HFF-Myc (cell line): ENCODE data around the gene LYPD1.

Experiments used
- DNase-seq: peaks from one replicate; pipeline ENCODE4 v3.0.0-alpha.2; 2011; ENCODE audit warnings: low read depth; ENCODE audit errors: extremely low read depth
- H3K4me3 ChIP-seq: replicated peaks from 2 replicates; pipeline ENCODE4 v1.5.1; 2011; ENCODE audit warnings: low read depth, mild to moderate bottlenecking, control low read depth, low read length
- TF ChIP-seq, protein P1 (sequence below): IDR thresholded peaks from 2 replicates; pipeline ENCODE4 v1.5.1; 2012; ENCODE audit warnings: mild to moderate bottlenecking, low read depth, low read length, control low read depth; ENCODE audit errors: missing control alignments

LYPD1 gene

DNA sequence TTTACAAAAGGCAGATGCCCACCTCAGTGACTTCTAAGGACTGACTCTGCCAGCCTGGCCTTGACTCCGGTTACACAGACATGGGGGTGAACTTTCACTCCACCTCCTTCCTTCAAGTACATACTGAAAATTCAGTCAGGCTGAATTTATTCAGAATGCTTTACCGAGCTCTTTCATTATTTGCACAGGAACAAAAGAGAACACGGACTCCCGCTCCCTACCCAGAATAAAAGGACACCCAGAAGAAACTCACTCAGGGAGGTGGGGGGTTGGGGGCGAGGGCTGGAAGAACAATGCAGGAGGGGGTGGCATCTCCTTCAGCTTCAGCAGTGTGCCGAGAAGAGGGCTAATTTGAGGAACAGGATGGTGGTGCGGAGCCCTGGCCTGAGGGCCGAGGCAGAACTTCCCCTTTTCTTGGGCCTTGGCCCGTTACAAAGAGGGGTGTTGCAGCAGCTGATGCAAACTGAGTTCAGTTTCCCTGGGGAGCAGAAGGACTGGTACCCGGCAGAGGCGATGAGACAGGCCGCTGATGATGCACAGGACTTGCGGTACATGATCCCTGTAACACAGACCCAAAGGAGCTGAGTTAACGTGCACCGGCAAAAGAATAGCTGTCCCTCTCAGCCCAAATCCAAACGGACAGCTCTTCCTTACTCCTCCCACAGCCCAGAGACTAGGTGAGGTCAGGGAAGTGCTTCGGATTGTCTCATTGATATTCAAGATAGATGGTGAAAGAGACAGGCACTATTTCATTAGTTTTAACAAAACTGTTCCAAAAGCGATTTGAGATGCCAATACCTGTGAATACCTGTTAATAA, 24.1 kb downstream of the LYPD1 start:
- TF ChIP-seq, protein P1, sequence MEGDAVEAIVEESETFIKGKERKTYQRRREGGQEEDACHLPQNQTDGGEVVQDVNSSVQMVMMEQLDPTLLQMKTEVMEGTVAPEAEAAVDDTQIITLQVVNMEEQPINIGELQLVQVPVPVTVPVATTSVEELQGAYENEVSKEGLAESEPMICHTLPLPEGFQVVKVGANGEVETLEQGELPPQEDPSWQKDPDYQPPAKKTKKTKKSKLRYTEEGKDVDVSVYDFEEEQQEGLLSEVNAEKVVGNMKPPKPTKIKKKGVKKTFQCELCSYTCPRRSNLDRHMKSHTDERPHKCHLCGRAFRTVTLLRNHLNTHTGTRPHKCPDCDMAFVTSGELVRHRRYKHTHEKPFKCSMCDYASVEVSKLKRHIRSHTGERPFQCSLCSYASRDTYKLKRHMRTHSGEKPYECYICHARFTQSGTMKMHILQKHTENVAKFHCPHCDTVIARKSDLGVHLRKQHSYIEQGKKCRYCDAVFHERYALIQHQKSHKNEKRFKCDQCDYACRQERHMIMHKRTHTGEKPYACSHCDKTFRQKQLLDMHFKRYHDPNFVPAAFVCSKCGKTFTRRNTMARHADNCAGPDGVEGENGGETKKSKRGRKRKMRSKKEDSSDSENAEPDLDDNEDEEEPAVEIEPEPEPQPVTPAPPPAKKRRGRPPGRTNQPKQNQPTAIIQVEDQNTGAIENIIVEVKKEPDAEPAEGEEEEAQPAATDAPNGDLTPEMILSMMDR: no peak
- no peak for DNase-seq
- H3K4me3 ChIP-seq: no peak overlapping the region

DNA sequence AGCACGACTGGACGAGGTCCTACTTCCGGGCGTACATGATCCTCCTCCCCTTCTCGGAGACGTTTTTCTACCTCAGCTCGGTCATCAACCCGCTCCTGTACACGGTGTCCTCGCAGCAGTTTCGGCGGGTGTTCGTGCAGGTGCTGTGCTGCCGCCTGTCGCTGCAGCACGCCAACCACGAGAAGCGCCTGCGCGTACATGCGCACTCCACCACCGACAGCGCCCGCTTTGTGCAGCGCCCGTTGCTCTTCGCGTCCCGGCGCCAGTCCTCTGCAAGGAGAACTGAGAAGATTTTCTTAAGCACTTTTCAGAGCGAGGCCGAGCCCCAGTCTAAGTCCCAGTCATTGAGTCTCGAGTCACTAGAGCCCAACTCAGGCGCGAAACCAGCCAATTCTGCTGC, 24.8 kb downstream of the LYPD1 start:
- TF ChIP-seq, protein P1: no peak
- no peak for DNase-seq
- H3K4me3 ChIP-seq: no peak overlapping the region

DNA sequence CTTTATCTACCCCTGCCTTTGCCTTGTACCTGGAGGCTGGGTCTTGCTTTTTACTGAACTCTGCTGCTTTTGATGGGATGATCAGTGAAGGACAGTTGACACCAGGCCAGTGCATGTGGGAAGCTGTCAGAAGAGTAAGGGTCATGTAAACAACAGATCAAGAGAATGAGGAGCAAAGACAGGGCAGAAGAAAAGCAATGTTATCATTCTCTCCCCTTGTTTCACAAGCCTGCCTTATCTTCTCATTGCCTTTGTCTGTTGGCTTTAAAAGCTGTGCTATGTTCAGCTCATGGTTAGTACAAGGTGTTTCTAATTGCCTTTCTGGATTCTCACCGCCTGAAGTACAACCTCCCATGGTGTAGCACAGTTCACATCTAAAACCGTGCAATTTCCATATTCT, 27.6 kb downstream of the LYPD1 start:
- TF ChIP-seq, protein P1: no peak
- no peak overlapping the region for H3K4me3 ChIP-seq
- no peak for DNase-seq

DNA sequence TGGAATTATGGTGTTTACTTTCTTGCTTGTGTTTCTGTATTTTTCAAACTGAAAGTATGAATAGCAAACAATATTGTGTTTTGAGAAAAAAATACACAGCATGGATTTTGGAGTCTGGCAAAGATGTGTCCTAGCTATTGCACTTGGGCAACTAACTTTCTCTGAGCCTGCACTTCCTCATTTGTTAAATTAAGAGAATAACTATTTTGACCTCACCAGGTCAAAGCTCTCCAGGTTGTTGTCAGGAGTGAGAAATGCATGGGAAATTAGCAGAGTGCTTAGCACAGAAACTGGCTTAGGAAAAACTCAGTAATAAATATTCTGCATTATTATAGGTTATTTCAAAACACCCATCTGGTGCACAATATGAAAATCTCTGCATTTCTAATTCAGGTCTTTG, 28.2 kb downstream of the LYPD1 start:
- no peak for DNase-seq
- H3K4me3 ChIP-seq: no peak overlapping the region
- TF ChIP-seq, protein P1: no peak

DNA sequence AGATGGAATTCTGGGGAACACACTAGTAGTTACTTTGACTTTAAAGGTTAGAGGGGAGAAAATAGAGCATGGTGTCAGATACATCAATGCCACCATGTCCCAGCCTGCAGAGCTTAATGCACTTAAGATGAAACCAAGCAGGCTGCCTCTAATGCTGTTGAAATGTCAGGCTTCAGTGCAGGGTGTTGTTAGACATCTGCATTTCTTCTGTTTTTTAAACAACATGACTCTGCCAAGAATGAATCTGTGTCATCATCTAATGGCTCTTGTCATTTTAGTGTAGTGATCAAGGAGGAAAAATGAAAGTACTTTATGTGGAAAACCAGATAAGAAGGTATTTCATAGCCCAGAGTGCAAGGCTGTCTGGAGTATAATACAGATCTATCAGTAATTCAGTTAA, 29.9 kb downstream of the LYPD1 start:
- H3K4me3 ChIP-seq: no peak overlapping the region
- DNase-seq: no peak
- TF ChIP-seq, protein P1: no peak

DNA sequence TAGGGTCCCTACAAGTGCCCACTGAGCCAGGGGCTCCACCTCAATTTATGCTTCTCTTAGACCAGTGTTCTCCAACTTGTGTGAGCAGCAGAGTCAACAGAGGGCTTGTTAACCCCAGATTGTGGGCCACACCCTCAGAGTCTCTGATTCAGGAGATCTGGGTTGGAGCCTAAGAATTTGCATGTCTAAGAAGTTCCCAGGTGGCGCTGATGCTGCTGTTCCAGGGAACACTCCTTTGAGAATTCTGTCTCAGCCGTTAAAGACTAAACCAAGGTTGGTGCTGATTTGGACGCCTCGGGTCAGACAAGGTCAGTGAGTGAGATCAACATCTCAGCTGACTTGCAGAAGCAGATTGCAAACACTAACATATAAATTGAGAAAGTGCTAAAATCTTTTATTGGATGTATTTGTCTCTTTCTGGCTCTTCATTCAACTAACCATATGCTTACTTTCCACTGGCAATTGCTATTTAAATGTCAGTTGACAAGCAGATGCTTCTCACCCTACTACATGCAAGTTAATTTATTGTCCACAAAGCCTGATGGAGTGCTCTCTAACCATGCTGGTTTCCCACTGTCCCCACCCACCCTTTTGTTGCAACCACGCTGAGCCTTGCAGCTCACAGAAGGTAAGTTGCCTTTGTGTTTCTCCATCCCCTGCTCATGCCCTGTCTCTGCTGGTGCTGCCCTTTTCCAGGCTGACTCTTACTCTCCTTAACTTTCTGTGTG, 31.5 kb downstream of the LYPD1 start:
- H3K4me3 ChIP-seq: no peak overlapping the region
- no peak for DNase-seq
- TF ChIP-seq, protein P1: no peak
